Esophagus squamous epithelium (tissue), 4 donors: ENCODE results near the gene PANK2.

Experiments used
- POLR2A ChIP-seq, 4 donors: fragments of 450-650 bp; IDR thresholded peaks; one replicate each; pipeline ENCODE4 v1.6.1; 2017; ENCODE audit warnings: antibody characterized with exemption in 4 of 4, mild to moderate bottlenecking in 4 of 4, moderate library complexity in 3 of 4
- TF ChIP-seq, protein P1 (sequence below), 6 experiments: fragments of 450-650 bp in 4 of 6; fragments of 200-600 bp in 2 of 6; sonication (generic) in 2 of 6; IDR thresholded peaks; one replicate each; pipeline ENCODE4 v1.5.1; 2016 to 2019; ENCODE audit warnings: antibody characterized with exemption in 6 of 6, mild to moderate bottlenecking in 4 of 6, moderate library complexity in 4 of 6

DNA sequence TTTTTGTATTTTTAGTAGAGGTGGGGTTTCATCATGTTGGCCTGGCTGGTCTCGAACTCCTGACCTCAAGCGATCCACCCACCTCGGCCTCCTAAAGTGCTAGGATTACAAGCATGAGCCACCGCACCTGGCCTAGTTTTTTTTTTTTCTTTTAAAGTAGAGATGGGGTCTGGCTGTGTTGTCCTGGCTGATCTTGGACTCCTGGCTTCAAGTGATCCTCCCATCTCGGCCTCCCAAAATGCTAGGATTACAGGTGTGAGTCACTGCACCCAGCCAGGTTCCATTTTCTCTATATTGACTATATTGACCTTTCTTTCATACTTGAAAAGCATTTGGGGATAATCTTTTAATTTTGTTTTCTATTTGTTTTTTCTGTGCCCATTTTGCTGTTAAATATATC lies 13.3 kb downstream of the PANK2 start:
- TF ChIP-seq, protein P1, sequence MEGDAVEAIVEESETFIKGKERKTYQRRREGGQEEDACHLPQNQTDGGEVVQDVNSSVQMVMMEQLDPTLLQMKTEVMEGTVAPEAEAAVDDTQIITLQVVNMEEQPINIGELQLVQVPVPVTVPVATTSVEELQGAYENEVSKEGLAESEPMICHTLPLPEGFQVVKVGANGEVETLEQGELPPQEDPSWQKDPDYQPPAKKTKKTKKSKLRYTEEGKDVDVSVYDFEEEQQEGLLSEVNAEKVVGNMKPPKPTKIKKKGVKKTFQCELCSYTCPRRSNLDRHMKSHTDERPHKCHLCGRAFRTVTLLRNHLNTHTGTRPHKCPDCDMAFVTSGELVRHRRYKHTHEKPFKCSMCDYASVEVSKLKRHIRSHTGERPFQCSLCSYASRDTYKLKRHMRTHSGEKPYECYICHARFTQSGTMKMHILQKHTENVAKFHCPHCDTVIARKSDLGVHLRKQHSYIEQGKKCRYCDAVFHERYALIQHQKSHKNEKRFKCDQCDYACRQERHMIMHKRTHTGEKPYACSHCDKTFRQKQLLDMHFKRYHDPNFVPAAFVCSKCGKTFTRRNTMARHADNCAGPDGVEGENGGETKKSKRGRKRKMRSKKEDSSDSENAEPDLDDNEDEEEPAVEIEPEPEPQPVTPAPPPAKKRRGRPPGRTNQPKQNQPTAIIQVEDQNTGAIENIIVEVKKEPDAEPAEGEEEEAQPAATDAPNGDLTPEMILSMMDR (IDR thresholded peaks at IDR 0.05) = no peak
- no peak for TF ChIP-seq POLR2A (IDR thresholded peaks at IDR 0.05)
